ENCODE data around the gene CCDC142.

DNA sequence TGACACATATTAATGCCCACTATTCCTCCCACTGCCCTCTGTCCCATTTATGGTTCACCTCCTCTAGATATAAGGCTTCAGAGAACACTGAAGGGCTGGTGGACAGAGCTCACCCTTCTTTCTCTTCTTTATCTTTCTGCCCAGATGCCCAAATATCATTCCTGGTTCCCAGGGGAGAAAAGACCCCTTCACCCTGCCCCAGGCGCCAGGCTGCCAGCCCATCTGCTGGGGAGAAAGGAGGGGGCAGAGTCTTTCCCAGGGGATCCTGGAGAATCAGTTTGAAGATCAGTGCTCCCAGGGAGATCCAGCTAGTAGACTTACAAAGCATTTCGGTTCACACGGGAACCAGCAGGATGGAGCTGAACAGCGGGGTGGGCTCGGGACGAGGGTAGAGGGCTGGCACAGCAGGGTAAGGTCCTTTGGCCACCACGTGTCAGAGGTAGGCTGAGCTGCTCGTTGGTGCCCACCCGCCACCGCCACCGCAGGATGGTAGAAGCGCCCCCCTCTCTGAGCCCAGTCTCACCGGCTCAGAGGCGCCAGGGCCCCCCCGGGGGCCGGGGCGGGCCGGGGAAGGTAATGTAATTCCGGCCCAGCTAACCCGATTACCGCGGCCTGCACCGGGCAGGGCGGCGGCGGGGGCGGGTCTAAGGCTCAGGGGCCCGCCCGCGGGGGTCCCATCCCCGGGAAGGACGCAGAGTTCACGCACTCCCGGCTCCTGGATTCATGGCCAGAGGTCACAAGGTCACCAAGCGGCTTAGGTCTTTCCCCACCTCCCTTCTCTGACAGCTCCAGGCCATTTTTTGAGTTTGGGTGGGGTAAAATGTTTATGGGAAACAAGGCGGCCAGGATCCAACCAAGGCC, 30.2 kb upstream of the CCDC142 start:
- TF ChIP-seq, protein P1, sequence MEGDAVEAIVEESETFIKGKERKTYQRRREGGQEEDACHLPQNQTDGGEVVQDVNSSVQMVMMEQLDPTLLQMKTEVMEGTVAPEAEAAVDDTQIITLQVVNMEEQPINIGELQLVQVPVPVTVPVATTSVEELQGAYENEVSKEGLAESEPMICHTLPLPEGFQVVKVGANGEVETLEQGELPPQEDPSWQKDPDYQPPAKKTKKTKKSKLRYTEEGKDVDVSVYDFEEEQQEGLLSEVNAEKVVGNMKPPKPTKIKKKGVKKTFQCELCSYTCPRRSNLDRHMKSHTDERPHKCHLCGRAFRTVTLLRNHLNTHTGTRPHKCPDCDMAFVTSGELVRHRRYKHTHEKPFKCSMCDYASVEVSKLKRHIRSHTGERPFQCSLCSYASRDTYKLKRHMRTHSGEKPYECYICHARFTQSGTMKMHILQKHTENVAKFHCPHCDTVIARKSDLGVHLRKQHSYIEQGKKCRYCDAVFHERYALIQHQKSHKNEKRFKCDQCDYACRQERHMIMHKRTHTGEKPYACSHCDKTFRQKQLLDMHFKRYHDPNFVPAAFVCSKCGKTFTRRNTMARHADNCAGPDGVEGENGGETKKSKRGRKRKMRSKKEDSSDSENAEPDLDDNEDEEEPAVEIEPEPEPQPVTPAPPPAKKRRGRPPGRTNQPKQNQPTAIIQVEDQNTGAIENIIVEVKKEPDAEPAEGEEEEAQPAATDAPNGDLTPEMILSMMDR (IDR thresholded peaks at IDR 0.05), result no peak
- no peak for TF ChIP-seq POLR2A (IDR thresholded peaks at IDR 0.05)

Data from prostate gland (tissue), 2 donors.